GM23338 (cell line): ENCODE results near the gene OMD. TPM values are rescaled to one million over a fixed set of nuclear protein-coding genes. Genes with fewer than 3 reads are reported as not detected.

ENCODE experiments used
- ATAC-seq: fragments of 200-7000 bp; cut with Tn5 transposase; 3 replicates; pipeline ENCODE4 v1.9.1; 2020
- DNase-seq: peaks from one replicate; pipeline ENCODE4 v3.0.0-alpha.2; 2015; ENCODE audit warnings: low spot score
- H2AFZ ChIP-seq: fragments of 200-600 bp; sonication (generic); 2 replicates; pipeline ENCODE4 v1.8.0; 2016; ENCODE audit warnings: antibody characterized with exemption, mild to moderate bottlenecking, moderate library complexity
- H3F3A ChIP-seq: fragments of 200-600 bp; sonication (generic); replicated peaks from 2 replicates; pipeline ENCODE4 v1.8.0; 2017; ENCODE audit warnings: antibody characterized with exemption, mixed run types, low read depth
- H3K27ac ChIP-seq: fragments of 200-600 bp; sonication (generic); 2 replicates; pipeline ENCODE4 v1.6.1; 2016; ENCODE audit warnings: low read depth
- H3K27me3 ChIP-seq: fragments of 200-600 bp; sonication (generic); 2 replicates; pipeline ENCODE4 v1.8.0; 2016; ENCODE audit warnings: mild to moderate bottlenecking, mixed run types, moderate library complexity; ENCODE audit not compliant: insufficient read depth
- H3K36me3 ChIP-seq: fragments of 200-600 bp; sonication (generic); 2 replicates; pipeline ENCODE4 v1.8.0; 2016; ENCODE audit warnings: mild to moderate bottlenecking; ENCODE audit not compliant: insufficient read depth
- H3K4me1 ChIP-seq: fragments of 200-600 bp; sonication (generic); 2 replicates; pipeline ENCODE4 v1.8.0; 2016; ENCODE audit warnings: mild to moderate bottlenecking, moderate library complexity; ENCODE audit not compliant: insufficient read depth
- H3K4me2 ChIP-seq: fragments of 200-600 bp; sonication (generic); 2 replicates; pipeline ENCODE4 v1.7.1; 2017; ENCODE audit warnings: mixed run types
- H3K4me3 ChIP-seq: fragments of 200-600 bp; sonication (generic); 2 replicates; pipeline ENCODE4 v1.6.1; 2016; ENCODE audit warnings: mixed run types
- H3K79me2 ChIP-seq: fragments of 200-600 bp; sonication (generic); replicated peaks from 2 replicates; pipeline ENCODE4 v1.8.0; 2017; ENCODE audit warnings: mild to moderate bottlenecking; ENCODE audit not compliant: insufficient read depth
- H3K9me2 ChIP-seq: fragments of 200-600 bp; sonication (generic); 2 replicates; pipeline ENCODE4 v1.8.0; 2017; ENCODE audit not compliant: insufficient read depth
- H4K20me1 ChIP-seq: fragments of 200-600 bp; sonication (generic); replicated peaks from 2 replicates; pipeline ENCODE4 v1.8.0; 2017; ENCODE audit warnings: mild to moderate bottlenecking; ENCODE audit not compliant: insufficient read depth
- H3K27ac Mint-ChIP-seq: 2 replicates; pipeline ENCODE4 v1.8.0; 2020; ENCODE audit warnings: inconsistent platforms, mild to moderate bottlenecking, moderate library complexity, mixed read lengths
- H3K27me3 Mint-ChIP-seq: 3 replicates; pipeline ENCODE4 v1.8.0; 2022; ENCODE audit warnings: low read depth, mild to moderate bottlenecking, moderate library complexity, mixed read lengths, inconsistent platforms; ENCODE audit not compliant: insufficient read depth, poor library complexity
- H3K36me3 Mint-ChIP-seq: 3 replicates; pipeline ENCODE4 v1.8.0; 2021; ENCODE audit warnings: low read depth, mild to moderate bottlenecking, inconsistent platforms, moderate library complexity, mixed read lengths
- H3K4me1 Mint-ChIP-seq: 3 replicates; pipeline ENCODE4 v1.8.0; 2020; ENCODE audit warnings: mild to moderate bottlenecking, inconsistent platforms, mixed read lengths
- H3K4me3 Mint-ChIP-seq: 3 replicates; pipeline ENCODE4 v1.8.0; 2021; ENCODE audit warnings: moderate library complexity, mild to moderate bottlenecking, inconsistent platforms, mixed read lengths
- H3K9me3 Mint-ChIP-seq: 3 replicates; pipeline ENCODE4 v1.8.0; 2020; ENCODE audit warnings: moderate library complexity, mild to moderate bottlenecking, inconsistent platforms, mixed read lengths
- CREB1 ChIP-seq: fragments of 250-450 bp; sonication (Bioruptor Pico); IDR thresholded peaks from 2 replicates; pipeline ENCODE4 v1.5.0; 2020; ENCODE audit warnings: low read depth, mild to moderate bottlenecking, moderate library complexity
- EZH2 ChIP-seq: fragments of 200-600 bp; sonication (generic); IDR thresholded peaks from one replicate; pipeline ENCODE4 v1.8.0; 2017; ENCODE audit warnings: antibody characterized with exemption, mild to moderate bottlenecking, low read depth; ENCODE audit not compliant: unreplicated experiment
- EZH2phosphoT487 ChIP-seq: fragments of 200-600 bp; sonication (generic); IDR thresholded peaks from one replicate; pipeline ENCODE4 v1.8.1; 2018; ENCODE audit warnings: antibody characterized with exemption; ENCODE audit not compliant: unreplicated experiment
- NANOG ChIP-seq: IDR thresholded peaks from 2 replicates; pipeline ENCODE4 v1.6.1; 2016; ENCODE audit warnings: antibody characterized with exemption, borderline replicate concordance
- POLR2AphosphoS5 ChIP-seq: IDR thresholded peaks from 2 replicates; pipeline ENCODE4 v1.6.1; 2016; ENCODE audit warnings: antibody characterized with exemption, low read depth
- REST ChIP-seq: IDR thresholded peaks from one replicate; pipeline ENCODE4 v1.6.1; 2018; ENCODE audit warnings: antibody characterized with exemption; ENCODE audit not compliant: unreplicated experiment
- STAT1 ChIP-seq: IDR thresholded peaks from one replicate; pipeline ENCODE4 v1.6.1; 2016; ENCODE audit warnings: antibody characterized with exemption; ENCODE audit not compliant: unreplicated experiment
- ZNF331 ChIP-seq: fragments of 250-450 bp; sonication (Bioruptor Pico); IDR thresholded peaks from 2 replicates; pipeline ENCODE4 v1.5.0; 2020; ENCODE audit warnings: low read depth, mild to moderate bottlenecking, moderate library complexity
- ZNF462 ChIP-seq: fragments of 250-450 bp; sonication (Bioruptor Pico); IDR thresholded peaks from 2 replicates; pipeline ENCODE4 v1.5.0; 2020; ENCODE audit warnings: mild to moderate bottlenecking, moderate library complexity
- polyA plus RNA-seq: library from polyadenylated mRNA; unstranded; fragments of >200 nt; fragmentation: Nextera tagmentation; extraction: Ambion mirVana; gene quantifications from 2 replicates; pipeline ENCODE4 v1.2.1, GENCODE V29; 2016
- total RNA-seq: library from RNA; depleted of rRNA; stranded (reverse); fragments of >200 nt; shearing (Covaris generic); gene quantifications from 2 replicates; pipeline ENCODE4 v1.2.3, GENCODE V29; 2014

Gene OMD
- total and polyA plus RNA-seq, 2 experiments from 2014 or later = 1.1 TPM; not detected in 1

- no peak overlapping the region for H3K27ac ChIP-seq
- Mint-ChIP-seq H3K4me3 (no peak overlapping the region), H3K9me3 (no peaks in the 10 kb centered on the region), H3K27me3 (peaks cover 9% of the 10 kb centered on the region), H3K36me3 (no peaks in the 10 kb centered on the region), H3K27ac (no peak overlapping the region), H3K4me1 (no peaks in the 10 kb centered on the region)
- no peaks in the 10 kb centered on the region for H3K27me3 ChIP-seq
- no peak overlapping the region for H2AFZ ChIP-seq
- H3F3A ChIP-seq = no peaks in the 10 kb centered on the region
- TF ChIP-seq NANOG (no peak), ZNF462 (no peak), STAT1 (no peak), ZNF331 (no peak), POLR2AphosphoS5 (no peak), EZH2phosphoT487 (no peak), CREB1 (no peak), EZH2 (no peak), REST (no peak)
- H3K79me2 ChIP-seq = no peaks in the 10 kb centered on the region
- DNase-seq (no peak), ATAC-seq (no peak)
- no peak overlapping the region for H3K4me2 ChIP-seq
- H3K4me3 ChIP-seq = no peak overlapping the region
- no peaks in the 10 kb centered on the region for H3K4me1 ChIP-seq
- no peaks in the 10 kb centered on the region for H3K36me3 ChIP-seq
- H4K20me1 ChIP-seq = no peaks in the 10 kb centered on the region; the same call in 1 of the 2 replicates
- no peaks in the 10 kb centered on the region; the same call in 1 of the 2 replicates for H3K9me2 ChIP-seq
Measured at GRCh38 chr9:92439921-92440750, 15.9 kb upstream of the OMD start.
